ENCODE data around the gene ASXL3. TPM values are rescaled to one million over a fixed set of nuclear protein-coding genes. Genes with fewer than 3 reads are reported as not detected.

The ASXL3 gene
- total RNA-seq, 1 experiment from 2014 or later: not detected

GRCh38 chr18:33575451-33575850 lies 2.6 kb upstream of the ASXL3 start:
- Histone ChIP-seq H3K27ac (ENCODE audit: low read depth, low read length) (no peak overlapping the region), H3K9ac (ENCODE audit: low read length) (no peak overlapping the region), H3K27me3 (ENCODE audit: insufficient read depth, low read length) (no peaks in the 10 kb centered on the region), H3K4me3 (replicated peaks in 1 of 2; ENCODE audit: low read depth in 1 of 2, low read length in 2 of 2) (no peak overlapping the region), H3K36me3 (ENCODE audit: control insufficient read depth in 1 of 2, insufficient read depth in 2 of 2, low read length in 2 of 2) (no peaks in the 10 kb centered on the region), H3K4me1 (ENCODE audit: control insufficient read depth in 1 of 2, insufficient read depth in 2 of 2, low read length in 2 of 2) (no peaks in the 10 kb centered on the region), H3K9me3 (ENCODE audit: control insufficient read depth in 1 of 2, insufficient read depth in 1 of 2, low read depth in 1 of 2, low read length in 2 of 2) (peaks cover 0 to 15% of the 10 kb centered on the region in 2 experiments; a peak in 2 of 4 replicates), H3K79me2 (ENCODE audit: insufficient read depth, low read length) (no peaks in the 10 kb centered on the region), H2AFZ (ENCODE audit: low read depth, low read length, poor library complexity, severe bottlenecking) (no peak overlapping the region), H4K20me1 (ENCODE audit: insufficient read depth) (no peaks in the 10 kb centered on the region), H3K9me2 (ENCODE audit: insufficient read depth) (no peaks in the 10 kb centered on the region), H3K4me2 (ENCODE audit: low read length) (no peak overlapping the region)
- RAD21 ChIA-PET (ENCODE audit: low non-redundant PET in 1 of 2, low total read pairs in 2 of 2, uncharacterized antibody in 2 of 2, unreplicated experiment in 2 of 2): no interaction called here
- POLR2A ChIA-PET: no interaction called here
- CTCF ChIA-PET: no interaction called here
- DNase-seq (ENCODE audit: low read depth, low spot score): no peak
- intact Hi-C loops (cut with micrococcal nuclease): no loop called here
- ATAC-seq: no peak
- no TSS peak for BruUV-seq (replicated peaks)
- no peak for TF ChIP-seq EGR1 (IDR thresholded peaks at IDR 0.05; ENCODE audit: low read depth)
- no peak for TF ChIP-seq SP1 (IDR thresholded peaks at IDR 0.05; ENCODE audit: low read depth)
- TF ChIP-seq EZH2phosphoT487 (IDR thresholded peaks at IDR 0.05; ENCODE audit: borderline replicate concordance): no peak
- no peak for TF ChIP-seq REST (IDR thresholded peaks at IDR 0.05; ENCODE audit: low read depth)
- no peak for TF ChIP-seq POLR2A (IDR thresholded peaks at IDR 0.05; ENCODE audit: borderline replicate concordance, extremely low read depth, insufficient read depth, insufficient read length)
- no peak for TF ChIP-seq MAX (IDR thresholded peaks at IDR 0.05)
- TF ChIP-seq CEBPB (IDR thresholded peaks at IDR 0.05; ENCODE audit: low read depth): no peak
- TF ChIP-seq SRF (IDR thresholded peaks at IDR 0.05; ENCODE audit: low read depth): no peak
- TF ChIP-seq ZFX (IDR thresholded peaks at IDR 0.05): no peak
- TF ChIP-seq CBX3 (IDR thresholded peaks at IDR 0.05; ENCODE audit: low read depth): no peak
- TF ChIP-seq POLR2AphosphoS5 (IDR thresholded peaks at IDR 0.05; ENCODE audit: low read depth, low read length): no peak
- TF ChIP-seq YY1 (IDR thresholded peaks at IDR 0.05; ENCODE audit: extremely low read depth, insufficient replicate concordance, low read depth, low read length): no peak
- no peak for TF ChIP-seq ZBTB33 (IDR thresholded peaks at IDR 0.05; ENCODE audit: extremely low read depth, insufficient replicate concordance, low read length)
- no peak for TF ChIP-seq TCF7L2 (IDR thresholded peaks at IDR 0.05; ENCODE audit: borderline replicate concordance, extremely low read depth, insufficient read depth, insufficient read length)
- no peak for TF ChIP-seq ELF1 (IDR thresholded peaks at IDR 0.05; ENCODE audit: borderline replicate concordance, low read depth)
- no peak for TF ChIP-seq FOSL1 (IDR thresholded peaks at IDR 0.05; ENCODE audit: low read depth)
- no peak for TF ChIP-seq SIN3A (IDR thresholded peaks at IDR 0.05; ENCODE audit: low read depth)
- no peak for TF ChIP-seq JUND (IDR thresholded peaks at IDR 0.05)

Measured in HCT116 (cell line).